ENCODE results near the gene DIP2C.

The DIP2C gene

DNA sequence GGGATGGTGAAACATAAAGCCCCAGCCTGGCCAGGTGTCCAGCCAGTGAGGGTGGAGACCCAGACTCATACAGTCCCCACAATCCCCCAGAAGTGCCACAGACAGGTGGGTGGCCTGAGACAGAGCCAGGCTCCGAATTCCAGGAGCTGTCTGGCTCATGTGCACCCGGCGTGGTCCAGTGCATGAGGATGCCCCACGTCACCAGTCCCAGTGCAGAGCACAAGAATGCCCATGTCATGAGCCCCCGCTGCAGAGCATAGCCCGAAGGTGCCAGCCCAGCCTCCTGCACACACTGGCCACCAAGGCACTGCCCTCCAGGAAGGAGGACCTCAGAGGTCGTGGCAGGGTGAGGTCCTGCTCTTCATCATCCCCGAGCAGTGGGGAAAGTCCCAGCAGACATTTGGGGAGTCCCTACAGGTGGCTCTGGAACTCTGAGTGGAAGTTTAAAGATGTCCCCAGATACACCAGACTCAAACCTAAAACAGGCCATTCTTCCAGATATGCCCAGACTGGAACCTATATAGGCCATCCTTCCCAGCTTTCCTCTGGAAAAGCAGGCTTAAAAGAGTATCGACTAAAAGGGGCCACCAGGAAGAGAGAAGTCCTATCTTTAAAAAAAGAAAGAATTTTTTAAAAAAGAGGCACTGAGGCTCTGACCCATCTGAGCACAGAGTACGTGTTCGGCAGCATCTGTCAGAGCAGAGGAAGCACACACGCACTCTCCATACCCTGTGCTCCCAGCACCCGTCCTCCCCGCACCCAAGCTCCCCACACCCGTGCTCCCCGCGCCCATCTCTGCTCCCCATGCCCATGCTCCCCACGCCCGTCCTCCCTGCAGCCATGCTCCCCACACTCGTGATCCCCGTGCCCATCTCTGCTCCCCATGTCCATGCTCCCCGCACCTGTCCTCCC, 11.5 kb downstream of the DIP2C start:
- no peak for DNase-seq (ENCODE audit: low read depth, low spot score)

DNA sequence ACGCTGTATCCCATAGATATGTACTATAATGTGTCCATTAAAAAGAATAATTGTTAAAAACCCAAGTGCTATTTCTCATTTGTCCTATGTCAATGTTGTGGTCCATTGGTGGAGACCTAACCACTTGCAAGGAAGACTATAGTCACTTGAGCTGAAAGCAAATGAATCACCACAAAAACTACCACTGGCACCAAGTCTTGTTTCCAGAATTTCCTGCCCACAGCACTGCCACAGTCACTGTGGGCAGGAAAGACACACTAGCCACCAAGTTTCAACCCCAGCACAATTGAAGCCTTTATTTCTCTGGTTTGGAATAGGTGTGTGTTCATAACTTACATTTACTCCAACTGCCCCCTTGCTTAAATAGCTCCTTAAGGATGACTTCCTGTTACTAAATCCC, 12.4 kb downstream of the DIP2C start:
- no peak for DNase-seq (ENCODE audit: low read depth, low spot score)

DNA sequence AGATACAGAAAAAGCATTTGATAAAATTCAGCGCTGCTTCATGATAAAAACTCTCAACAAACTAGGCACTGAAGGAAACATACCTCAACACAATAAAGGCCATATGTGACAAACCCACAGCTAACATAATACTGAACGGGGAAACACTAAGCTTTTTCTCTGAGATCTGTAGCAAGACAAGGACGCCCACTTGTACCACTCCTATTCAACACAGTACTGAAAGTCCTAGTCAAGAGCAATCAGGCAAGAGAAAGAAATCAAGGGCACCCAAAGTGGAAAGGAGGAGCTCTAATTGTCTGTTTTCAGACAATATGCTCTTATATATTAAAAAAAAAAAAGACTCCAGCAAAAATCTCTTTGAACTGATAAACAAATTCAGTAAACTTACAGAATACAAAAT, 13.3 kb downstream of the DIP2C start:
- no peak for DNase-seq (ENCODE audit: low read depth, low spot score)

DNA sequence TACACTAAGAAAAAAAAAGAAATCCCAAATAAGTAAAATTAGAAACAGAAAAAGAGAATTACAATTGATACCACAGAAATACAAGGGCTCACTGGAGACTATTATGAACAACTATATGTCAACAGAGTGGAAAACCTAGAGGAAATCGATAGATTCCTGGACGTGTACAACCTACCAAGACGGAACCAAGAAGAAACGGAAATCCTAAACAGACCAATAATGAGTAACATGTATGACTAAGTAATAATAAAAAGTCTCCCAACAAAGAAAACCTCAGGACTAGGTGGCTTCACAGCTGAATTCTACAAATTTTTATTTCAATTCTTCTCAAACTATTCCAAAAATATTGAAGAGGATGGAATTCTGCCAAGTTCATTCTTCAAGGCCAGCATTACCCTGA, 13.9 kb downstream of the DIP2C start:
- no peak for DNase-seq (ENCODE audit: low read depth, low spot score)

DNA sequence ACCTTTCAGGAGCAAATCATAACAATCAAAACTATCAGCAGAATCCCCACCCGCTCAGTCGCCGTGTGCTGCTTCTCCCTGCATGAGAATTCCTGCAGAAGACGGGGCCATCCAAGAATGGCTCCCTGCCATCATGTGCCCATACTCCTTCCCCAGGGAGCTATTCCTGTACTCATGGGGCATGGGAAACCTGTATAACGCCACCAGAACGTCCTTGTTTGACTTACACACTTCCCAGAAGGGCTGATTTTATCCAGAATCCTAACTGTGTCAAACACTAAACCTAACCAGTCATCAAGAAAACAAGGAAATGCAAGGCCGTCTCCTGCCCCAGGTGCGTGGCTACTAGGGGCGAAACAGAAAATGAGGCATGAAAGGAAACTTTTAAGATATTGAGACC, 16.0 kb downstream of the DIP2C start:
- DNase-seq (ENCODE audit: low read depth, low spot score) = no peak

DNA sequence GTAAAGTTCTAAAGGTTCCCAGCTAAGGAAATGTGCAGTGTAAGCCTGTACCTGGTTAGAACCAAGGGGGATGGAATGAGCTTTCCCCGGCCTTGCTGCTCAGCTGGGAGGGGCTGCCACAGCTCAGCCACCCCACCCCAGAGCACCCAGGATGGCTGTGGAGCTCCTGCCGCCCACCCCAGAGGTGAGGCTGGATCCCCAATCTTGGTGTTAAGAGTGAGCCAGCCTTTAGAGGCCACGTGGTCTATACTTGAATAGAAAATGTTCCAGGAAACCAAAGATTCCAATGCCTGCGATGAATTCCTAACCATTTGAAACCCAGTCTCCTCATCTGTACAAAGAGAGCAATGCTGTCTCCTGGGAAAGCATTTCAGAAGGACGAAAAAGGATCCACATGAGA, 16.5 kb downstream of the DIP2C start:
- DNase-seq (ENCODE audit: low read depth, low spot score) = no peak

DNA sequence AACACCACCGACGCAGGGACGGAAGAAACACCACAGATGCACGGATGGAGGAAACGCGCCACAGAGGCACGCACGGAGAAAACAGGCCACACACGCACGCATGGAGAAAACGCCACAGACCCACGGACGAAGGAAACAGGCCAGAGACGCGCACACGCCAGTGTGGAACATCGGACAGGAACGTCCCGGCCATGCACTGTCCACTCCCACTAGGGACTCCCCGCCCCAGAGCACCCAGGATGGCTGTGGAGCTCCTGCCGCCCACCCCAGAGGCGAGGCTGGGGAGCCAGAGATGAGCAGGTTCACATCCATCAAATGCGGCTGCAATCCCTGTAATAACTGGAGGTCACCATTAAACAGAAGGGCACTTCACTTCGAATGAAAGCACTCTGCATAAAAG, 17.3 kb downstream of the DIP2C start:
- DNase-seq (ENCODE audit: low read depth, low spot score) = no peak

DNA sequence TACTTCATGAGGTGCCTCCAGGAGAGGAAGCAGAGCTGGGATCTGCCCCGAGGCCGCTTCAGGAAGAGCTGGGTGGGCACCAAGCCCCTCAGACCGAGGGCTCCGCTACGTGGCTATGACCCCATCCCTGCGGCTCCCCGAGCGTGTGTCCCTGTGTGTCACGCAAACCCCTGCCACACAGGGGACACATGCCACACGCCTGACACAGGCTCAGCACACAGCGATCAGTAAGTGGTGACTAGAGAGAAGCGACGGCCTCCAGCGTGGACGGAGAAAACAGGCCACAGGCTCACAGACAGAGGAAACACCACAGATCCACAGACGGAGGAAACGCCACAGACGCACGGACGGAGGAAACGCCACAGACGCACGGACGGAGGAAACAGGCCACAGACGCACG, 18.5 kb downstream of the DIP2C start:
- no peak for DNase-seq (ENCODE audit: low read depth, low spot score)

DNA sequence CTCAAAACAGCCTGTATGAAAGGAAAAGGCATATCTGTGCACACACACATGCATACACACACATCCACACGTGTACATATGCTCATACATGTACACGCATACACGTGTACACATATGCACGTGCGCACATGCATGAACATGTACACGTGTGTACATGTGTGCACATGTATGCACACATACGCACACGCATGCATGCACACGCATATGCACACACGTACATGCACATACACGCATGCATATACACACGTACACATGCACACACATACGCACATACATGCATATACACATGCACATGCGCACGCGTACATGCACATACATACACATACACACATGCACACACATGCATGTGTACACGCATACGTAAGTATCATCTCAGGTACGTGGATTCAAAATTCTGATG, 19.4 kb downstream of the DIP2C start:
- DNase-seq (ENCODE audit: low read depth, low spot score) = no peak

DNA sequence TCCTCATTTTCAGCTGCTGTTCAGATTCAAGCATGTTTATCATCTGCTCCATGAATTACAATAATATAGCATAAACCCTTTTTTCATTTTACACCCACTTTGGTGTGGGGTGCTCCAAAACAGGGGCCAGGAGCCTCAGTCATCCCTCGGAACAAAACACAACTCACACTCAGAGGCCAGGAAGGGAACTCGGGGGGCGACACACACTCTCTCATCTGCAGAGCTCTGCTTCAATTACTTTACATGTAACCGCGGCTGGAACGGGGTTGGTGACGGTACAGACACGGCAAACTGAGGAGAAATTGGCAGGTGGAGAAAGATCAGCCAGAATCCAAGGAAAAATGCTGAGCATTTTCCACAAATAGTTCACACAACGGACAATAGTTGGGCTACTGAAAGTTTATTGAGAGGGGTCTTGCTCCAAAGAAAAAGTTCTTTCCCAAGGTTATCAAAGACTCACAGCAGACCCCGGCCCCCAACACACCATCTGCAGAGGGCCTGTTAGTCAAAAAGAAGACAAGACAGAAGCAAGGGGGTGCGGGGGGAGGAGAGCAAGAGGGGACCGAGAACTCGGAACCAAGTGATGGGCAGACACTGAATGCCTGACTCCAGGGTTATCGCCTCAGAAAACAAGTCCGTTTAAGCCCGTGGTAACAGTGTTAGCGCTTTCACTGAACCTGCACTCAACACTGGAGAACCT, 20.5 kb downstream of the DIP2C start:
- DNase-seq (ENCODE audit: low read depth, low spot score) = no peak

DNA sequence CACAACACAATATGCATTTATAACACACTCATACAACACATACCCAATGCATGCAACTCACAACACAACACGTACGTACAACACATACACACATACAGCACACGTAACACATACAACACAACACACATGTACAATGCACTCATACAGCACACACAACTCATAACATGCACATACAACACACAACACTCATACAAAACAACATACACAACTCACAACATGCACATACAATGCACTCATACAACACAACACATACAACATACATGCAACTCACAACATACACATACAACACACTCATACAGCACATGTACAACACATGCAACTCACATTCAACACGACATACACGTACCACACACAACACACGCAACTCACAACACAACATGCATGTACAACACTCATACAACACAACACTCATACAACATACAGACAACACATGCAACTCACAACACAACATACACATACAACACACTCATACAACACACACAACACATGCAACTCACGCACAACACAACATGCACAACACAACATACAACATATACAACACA, 21.8 kb downstream of the DIP2C start:
- no peak for DNase-seq (ENCODE audit: low read depth, low spot score)

DNA sequence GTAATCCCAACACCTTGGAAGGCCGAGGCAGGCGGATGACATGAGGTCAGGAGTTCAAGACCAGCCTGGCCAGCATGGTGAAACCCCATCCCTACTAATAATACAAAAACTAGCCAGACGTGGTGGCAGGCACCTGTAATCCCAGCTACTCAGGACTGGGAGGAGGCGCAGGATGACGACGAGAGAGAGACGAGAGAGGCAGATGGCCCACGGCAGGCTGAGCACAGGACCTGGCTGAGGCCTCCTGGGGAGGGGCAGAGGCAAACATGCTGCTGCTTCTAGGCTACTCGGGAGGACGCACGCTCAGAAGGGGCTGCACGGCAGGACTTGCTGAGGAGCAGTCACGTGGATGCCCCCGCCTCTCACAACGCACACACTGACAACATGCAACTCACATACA, 22.4 kb downstream of the DIP2C start:
- DNase-seq (ENCODE audit: low read depth, low spot score) = no peak

DNA sequence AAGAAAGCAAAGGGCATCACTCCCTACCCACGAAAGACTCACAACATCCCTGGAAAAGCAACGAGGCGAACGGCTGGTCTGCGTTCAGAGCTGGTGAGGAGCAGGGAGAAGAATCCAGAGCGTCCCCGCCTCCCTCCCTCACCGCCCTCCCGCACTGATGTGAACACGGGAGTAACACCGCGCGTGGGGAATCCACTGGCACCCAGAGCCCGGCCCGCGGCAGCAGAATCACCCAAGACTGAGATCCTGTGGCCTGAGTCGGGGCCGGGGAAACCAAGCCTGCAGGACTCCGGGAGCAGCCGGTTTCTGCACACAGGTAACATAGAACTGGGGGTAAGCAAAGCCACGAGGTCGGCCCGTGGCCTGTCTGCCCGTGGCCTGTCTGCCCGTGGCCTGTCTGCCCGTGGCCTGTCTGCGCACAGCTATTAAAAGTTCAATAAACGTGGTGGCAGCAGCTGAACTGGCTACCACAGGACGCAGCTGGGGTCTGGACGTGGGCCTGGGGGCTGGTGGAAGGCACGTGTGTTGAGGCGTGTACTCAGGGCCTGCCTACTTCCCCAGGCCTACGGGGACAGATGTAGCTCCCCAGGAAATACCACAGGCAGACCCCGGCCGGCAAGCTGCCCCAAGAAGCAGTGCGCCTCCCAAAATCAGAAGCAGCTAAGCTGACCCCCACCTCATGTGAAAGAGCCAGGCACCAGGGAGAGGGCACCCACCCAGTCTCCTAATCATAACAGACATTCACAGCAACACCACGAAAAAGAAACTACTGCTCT, 23.0 kb downstream of the DIP2C start:
- DNase-seq (ENCODE audit: low read depth, low spot score) = no peak

DNA sequence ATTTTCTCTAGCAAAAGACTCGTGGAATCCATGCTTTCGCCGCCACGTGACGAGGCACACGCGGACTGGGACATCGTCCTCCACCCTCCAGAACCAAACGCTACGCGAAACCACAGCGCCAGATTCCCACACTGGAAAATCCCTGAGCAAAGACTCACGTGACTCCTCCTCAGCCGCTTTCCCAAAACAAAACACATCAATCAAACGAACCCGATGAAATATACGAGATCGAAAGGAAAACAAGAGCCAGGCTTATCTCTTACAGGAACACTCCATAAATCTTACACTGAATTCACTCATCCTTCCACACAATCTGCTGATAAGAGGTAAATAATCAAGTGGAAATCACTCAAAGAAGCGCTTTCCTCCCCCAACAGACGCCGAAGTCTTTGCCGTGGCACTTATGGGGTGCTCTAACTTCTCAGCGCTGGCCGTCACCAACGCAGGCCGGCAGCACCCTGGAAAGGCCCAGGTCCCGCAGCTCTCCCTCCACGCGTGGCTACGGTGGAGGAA, 23.8 kb downstream of the DIP2C start:
- no peak for DNase-seq (ENCODE audit: low read depth, low spot score)

DNA sequence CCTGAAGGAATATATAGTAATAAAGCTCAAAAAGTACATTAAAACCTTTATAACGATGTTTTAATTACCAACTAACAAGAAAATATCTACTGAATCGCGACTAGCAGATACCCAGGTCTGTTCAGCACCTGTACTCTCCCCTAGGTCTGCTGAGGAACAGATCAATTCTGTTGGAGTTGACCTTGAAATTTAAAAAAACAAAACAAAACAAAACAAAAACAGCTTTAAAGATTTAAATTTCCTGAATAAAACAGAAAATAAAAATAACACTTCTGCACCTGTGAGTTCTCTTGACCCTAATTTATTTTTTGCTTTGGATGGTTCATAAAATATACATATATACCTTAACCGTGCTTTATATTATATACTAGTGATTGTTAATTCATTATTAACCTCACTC, 24.6 kb downstream of the DIP2C start:
- no peak for DNase-seq (ENCODE audit: low read depth, low spot score)

DNA sequence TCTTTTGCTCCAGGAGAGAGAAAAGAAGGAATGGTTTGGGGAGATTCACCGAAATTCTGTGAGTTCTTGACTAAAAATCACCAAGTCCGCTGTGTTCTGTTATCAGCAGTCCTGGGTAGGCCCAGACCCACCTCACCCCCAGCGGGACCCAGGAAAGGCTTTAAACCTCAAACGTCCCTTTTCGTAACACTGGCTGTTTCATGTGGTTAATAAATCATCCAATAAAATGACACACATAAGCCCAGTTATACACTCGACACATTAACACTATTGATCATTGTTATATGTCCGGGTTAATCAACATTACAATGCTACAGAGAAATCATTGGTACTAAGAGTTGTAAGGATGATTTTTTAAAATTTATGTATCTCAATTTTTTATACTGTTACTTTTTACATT, 25.2 kb downstream of the DIP2C start:
- no peak for DNase-seq (ENCODE audit: low read depth, low spot score)

DNA sequence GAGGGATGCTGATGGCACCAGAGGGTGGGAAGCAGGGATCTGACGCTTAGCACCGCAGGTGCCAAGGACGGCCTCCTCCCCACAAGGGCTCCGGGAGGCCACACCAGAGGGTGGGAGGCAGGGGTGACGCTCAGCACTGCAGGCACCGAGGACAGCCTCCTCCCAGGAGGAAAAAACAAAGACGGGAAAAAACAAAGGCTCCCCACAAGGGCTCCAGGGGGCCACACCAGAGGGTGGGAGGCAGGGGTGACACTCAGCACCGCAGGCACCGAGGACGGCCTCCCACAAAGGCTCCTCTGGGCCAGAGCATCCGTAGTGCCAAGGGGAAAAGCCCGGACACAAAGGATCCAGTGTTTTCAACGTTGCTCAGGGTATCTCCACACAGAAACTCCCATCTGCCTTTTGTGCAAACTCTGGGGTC, 25.6 kb downstream of the DIP2C start:
- DNase-seq (ENCODE audit: low read depth, low spot score) = no peak

DNA sequence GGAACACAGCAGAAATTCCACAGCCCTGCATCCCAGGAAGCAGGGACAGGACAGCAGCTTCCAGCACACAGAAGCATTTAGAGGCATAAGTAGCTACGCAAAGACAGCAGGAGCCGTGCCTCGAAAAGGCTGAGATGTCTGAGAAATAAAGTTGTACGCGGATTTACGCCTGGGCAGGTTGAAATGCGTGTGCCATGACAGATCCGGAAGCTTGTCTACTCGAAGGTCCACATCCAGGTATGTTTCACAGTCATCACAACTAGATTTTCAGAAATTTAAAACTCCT, 26.1 kb downstream of the DIP2C start:
- no peak for DNase-seq (ENCODE audit: low read depth, low spot score)

DNA sequence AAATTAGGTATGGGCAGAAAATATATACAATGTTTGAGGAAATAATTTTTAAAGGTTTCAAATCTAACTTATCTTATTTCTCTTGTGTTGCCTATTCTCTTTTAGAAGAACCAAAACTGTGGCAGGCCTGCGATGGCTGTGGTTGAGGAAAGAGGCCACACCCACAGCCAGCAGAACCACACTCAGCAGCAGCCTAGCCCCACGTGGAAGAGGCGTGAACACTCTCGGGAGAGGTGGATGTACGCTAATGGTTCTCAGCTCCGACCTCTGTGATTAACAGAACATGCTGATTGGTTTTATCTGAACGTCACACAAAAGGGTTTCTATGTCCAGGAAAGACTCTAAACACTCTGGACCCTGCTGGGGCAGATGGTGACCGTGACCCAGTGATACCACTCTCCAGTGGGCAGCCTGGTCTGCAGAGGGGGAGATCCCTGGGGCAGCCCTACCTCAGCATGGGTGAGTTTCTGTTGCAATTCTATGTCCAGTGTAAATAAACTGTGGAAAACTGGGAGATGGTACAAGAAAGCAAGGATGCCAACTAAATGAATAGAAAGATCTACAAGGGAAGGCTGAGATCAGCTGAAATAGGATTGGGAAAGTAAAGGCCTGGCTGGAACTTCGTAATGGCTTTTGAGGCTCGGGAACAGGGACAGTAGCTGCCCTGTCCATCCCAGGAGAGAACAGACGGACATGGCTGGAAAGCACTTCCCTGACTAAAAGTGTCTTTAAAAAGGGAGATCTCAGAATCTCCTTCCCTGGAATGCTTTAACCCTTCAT, 26.6 kb downstream of the DIP2C start:
- no peak for DNase-seq (ENCODE audit: low read depth, low spot score)

DNA sequence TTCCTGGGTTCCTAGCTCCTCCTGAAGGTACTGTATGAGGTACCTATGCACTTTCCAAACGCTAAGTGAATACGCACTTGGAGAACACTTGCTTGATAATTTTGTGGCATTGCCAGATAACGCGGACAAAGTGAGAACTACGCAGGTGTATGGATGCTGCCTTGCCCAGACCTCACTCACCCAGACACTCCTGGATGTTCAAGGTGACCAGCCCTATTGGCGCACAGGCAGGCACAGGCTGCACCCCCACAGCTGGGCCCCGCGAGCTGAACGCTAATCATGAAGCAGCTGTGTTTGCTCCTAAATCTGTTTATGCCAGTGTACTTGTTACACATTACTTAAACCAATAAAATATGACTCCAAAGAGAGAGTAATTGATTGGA, 27.3 kb downstream of the DIP2C start:
- no peak for DNase-seq (ENCODE audit: low read depth, low spot score)

DNA sequence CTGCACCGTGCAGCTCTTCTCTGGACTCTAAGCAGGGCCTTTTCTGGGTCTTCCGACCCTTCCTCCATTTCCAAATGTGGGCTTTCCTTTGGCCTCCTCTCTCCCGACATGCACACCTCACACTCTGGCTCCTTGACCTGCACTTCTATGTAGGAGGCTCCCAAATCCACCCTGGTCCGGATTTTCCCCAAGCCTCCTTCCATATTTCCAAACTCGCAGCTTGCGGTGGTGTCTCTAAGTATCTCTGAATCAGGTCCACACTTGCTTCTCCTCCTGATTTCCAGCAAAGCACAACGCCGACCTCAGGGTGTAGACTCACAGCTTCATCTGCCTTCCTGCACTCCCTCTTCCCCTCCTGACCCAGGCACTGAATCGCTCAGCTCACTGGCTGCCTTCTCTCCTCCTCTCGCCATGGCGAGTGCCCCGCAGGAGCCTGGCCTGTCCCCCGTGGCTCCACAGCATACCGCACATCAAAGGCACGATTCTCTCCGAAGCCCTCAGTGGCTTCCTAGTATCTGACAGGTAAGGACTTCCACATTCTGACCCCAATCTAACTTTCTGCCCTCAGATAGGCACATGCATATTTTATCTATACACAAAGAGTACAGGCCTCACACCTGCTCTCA, 27.8 kb downstream of the DIP2C start:
- no peak for DNase-seq (ENCODE audit: low read depth, low spot score)
